Measurements from ENCODE around the gene NINJ1. TPM values are rescaled to one million over a fixed set of nuclear protein-coding genes. Genes with fewer than 3 reads are reported as not detected.

The NINJ1 gene
- polyA plus RNA-seq, 1 donor = 78.7 TPM

GRCh38 chr9:93077367-93077766 lies 56.7 kb downstream of the NINJ1 start:
- Histone ChIP-seq H3K4me1 (ENCODE audit: control insufficient read depth, insufficient read depth, low read length) (no peaks in the 10 kb centered on the region), H3K27me3 (ENCODE audit: control insufficient read depth, insufficient read depth, low read length) (no peaks in the 10 kb centered on the region), H3K4me3 (ENCODE audit: low read length) (no peak overlapping the region), H3K36me3 (ENCODE audit: control insufficient read depth, insufficient read depth, low read length) (no peaks in the 10 kb centered on the region), H3K27ac (ENCODE audit: low read length) (no peak overlapping the region), H3K9me3 (ENCODE audit: control insufficient read depth, low read depth, low read length) (no peaks in the 10 kb centered on the region)
- no peak for DNase-seq
- WGBS (ENCODE audit: insufficient coverage, low lambda C conversion rate) = no CpG with 5 or more reads among the region's 1 CpG

- Histone ChIP-seq H3K36me3 (ENCODE audit: control insufficient read depth, insufficient read depth, low read length) (no peaks in the 10 kb centered on the region), H3K4me1 (ENCODE audit: control insufficient read depth, insufficient read depth, low read length) (no peaks in the 10 kb centered on the region), H3K27me3 (ENCODE audit: control insufficient read depth, insufficient read depth, low read length) (no peaks in the 10 kb centered on the region), H3K9me3 (ENCODE audit: control insufficient read depth, low read depth, low read length) (no peaks in the 10 kb centered on the region), H3K4me3 (ENCODE audit: low read length) (no peak overlapping the region), H3K27ac (ENCODE audit: low read length) (no peak overlapping the region)
- no peak for DNase-seq
- WGBS (ENCODE audit: insufficient coverage, low lambda C conversion rate) = no CpG with 5 or more reads among the region's 2 CpGs
Measured at GRCh38 chr9:93076792-93077128, 57.3 kb downstream of the NINJ1 start.

- no peak for DNase-seq
- Histone ChIP-seq H3K27ac (ENCODE audit: low read length) (no peak overlapping the region), H3K36me3 (ENCODE audit: control insufficient read depth, insufficient read depth, low read length) (no peaks in the 10 kb centered on the region), H3K4me1 (ENCODE audit: control insufficient read depth, insufficient read depth, low read length) (no peaks in the 10 kb centered on the region), H3K9me3 (ENCODE audit: control insufficient read depth, low read depth, low read length) (no peaks in the 10 kb centered on the region), H3K27me3 (ENCODE audit: control insufficient read depth, insufficient read depth, low read length) (no peaks in the 10 kb centered on the region), H3K4me3 (ENCODE audit: low read length) (no peak overlapping the region)
- 100% methylated on average over 2 of the region's 12 CpGs for WGBS (ENCODE audit: insufficient coverage, low lambda C conversion rate)
Measured at GRCh38 chr9:93076101-93076791, 57.8 kb downstream of the NINJ1 start.

GRCh38 chr9:93072383-93072795 lies 61.7 kb downstream of the NINJ1 start:
- no peak overlapping the region for H3K27ac ChIP-seq (ENCODE audit: low read length)
- DNase-seq = no peak
- H3K4me1 ChIP-seq (ENCODE audit: control insufficient read depth, insufficient read depth, low read length) = no peaks in the 10 kb centered on the region
- no peak overlapping the region for H3K4me3 ChIP-seq (ENCODE audit: low read length)
- no peaks in the 10 kb centered on the region for H3K9me3 ChIP-seq (ENCODE audit: control insufficient read depth, low read depth, low read length)
- H3K27me3 ChIP-seq (ENCODE audit: control insufficient read depth, insufficient read depth, low read length) = no peaks in the 10 kb centered on the region
- no CpG with 5 or more reads among the region's 5 CpGs for WGBS (ENCODE audit: insufficient coverage, low lambda C conversion rate)
- H3K36me3 ChIP-seq (ENCODE audit: control insufficient read depth, insufficient read depth, low read length) = no peaks in the 10 kb centered on the region

Other genes with a start within 250 kb of the NINJ1 start
- 7.2 TPM for gene FGD3, start 186.7 kb downstream of the NINJ1 start, polyA plus RNA-seq
- 7.6 TPM for gene SUSD3, start 75.5 kb downstream of the NINJ1 start, polyA plus RNA-seq
- gene CARD19, start 38.0 kb downstream of the NINJ1 start, polyA plus RNA-seq = 35.4 TPM
- 80.4 TPM for gene WNK2, start 49.9 kb upstream of the NINJ1 start, polyA plus RNA-seq

All from large intestine (tissue), 3 donors.